Panc1 (cell line): ENCODE data around the gene GFAP. TPM values are rescaled to one million over a fixed set of nuclear protein-coding genes. Genes with fewer than 3 reads are reported as not detected.

Source experiments
- ATAC-seq: fragments of 200-7000 bp; cut with Tn5 transposase; 2 replicates; pipeline ENCODE4 v1.9.1; 2020; ENCODE audit warnings: mild to moderate bottlenecking, moderate library complexity
- BruUV-seq: library from RNA; stranded (reverse); fragments of 400-500 nt; replicated peaks from 2 replicates; lab custom pipeline; 2021; lab: Mats Ljungman, UMichigan
- CTCF ChIA-PET: fragments of 300-600 bp; sonication (Branson Sonifier 250); formaldehyde crosslinking; loops from one replicate; lab custom pipeline; 2022; ENCODE audit warnings: antibody characterized with exemption; lab: Charles Lee
- POLR2A ChIA-PET: fragments of 300-600 bp; sonication (Branson Sonifier 250); formaldehyde crosslinking; loops from one replicate; lab custom pipeline; 2022; ENCODE audit warnings: antibody characterized with exemption; lab: Charles Lee
- DNase-seq: peaks from one replicate; pipeline ENCODE4 v3.0.0-alpha.2; 2010; ENCODE audit warnings: low read depth, low spot score
- H3K27ac ChIP-seq: 2 replicates; pipeline ENCODE4 v1.5.1; 2011; ENCODE audit warnings: mild to moderate bottlenecking, low read length, inconsistent platforms
- H3K27me3 ChIP-seq: fragments of 200-500 bp; sonication (Bioruptor generic); 2 replicates; pipeline ENCODE4 v1.6.0; 2014; ENCODE audit warnings: low read length, inconsistent platforms; ENCODE audit not compliant: control insufficient read depth, insufficient read depth
- H3K36me3 ChIP-seq: fragments of 200-500 bp; sonication (Bioruptor generic); 2 replicates; pipeline ENCODE4 v1.5.1; 2014; ENCODE audit warnings: inconsistent platforms, mild to moderate bottlenecking, low read length, moderate library complexity; ENCODE audit not compliant: control insufficient read depth, insufficient read depth
- H3K4me1 ChIP-seq: 2 replicates; pipeline ENCODE4 v1.5.1; 2011; ENCODE audit warnings: inconsistent platforms, mild to moderate bottlenecking, low read length, moderate library complexity; ENCODE audit not compliant: control insufficient read depth, insufficient read depth
- H3K4me3 ChIP-seq, 2 experiments: 2 replicates each; pipeline ENCODE4 v1.5.1; 2011 to 2012; ENCODE audit warnings: low read depth in 2 of 2, low read length in 2 of 2, mild to moderate bottlenecking in 2 of 2, inconsistent platforms in 1 of 2, moderate library complexity in 1 of 2
- H3K9me3 ChIP-seq: fragments of 200-500 bp; sonication (Bioruptor generic); 2 replicates; pipeline ENCODE4 v1.5.1; 2014; ENCODE audit warnings: low read depth, mild to moderate bottlenecking, inconsistent platforms, low read length, moderate library complexity; ENCODE audit not compliant: control insufficient read depth, insufficient read depth
- POLR2AphosphoS5 ChIP-seq: IDR thresholded peaks from 2 replicates; pipeline ENCODE4 v1.6.1; 2012; ENCODE audit warnings: mild to moderate bottlenecking, low read depth, low read length, moderate library complexity
- SIN3A ChIP-seq: IDR thresholded peaks from 2 replicates; pipeline ENCODE4 v1.6.1; 2012; ENCODE audit warnings: low read depth, mild to moderate bottlenecking, low read length, moderate library complexity, borderline replicate concordance; ENCODE audit not compliant: insufficient read depth
- TCF7L2 ChIP-seq: IDR thresholded peaks from 2 replicates; pipeline ENCODE4 v1.6.1; 2011; ENCODE audit warnings: mild to moderate bottlenecking, low read depth, low read length, inconsistent platforms
- in situ Hi-C: cut with HindIII; loops from 2 replicates; pipeline ENCODE4 v1.10.0; 2016; ENCODE audit warnings: low sequenced_read_pairs, low pct_unique_long_range_greater_than_20kb
- intact Hi-C: fragments of 100-400 bp; cut with micrococcal nuclease; formaldehyde crosslinking; loops from one replicate; pipeline ENCODE4 v1.10.0; 2022; ENCODE audit not compliant: unreplicated experiment
- total RNA-seq: library from RNA; stranded (reverse); gene quantifications from one replicate; pipeline ENCODE4 v1.2.1, GENCODE V29; 2021; ENCODE audit not compliant: unreplicated experiment
- TF ChIP-seq, protein P1 (sequence below): fragments of 450-650 bp; IDR thresholded peaks from 2 replicates; pipeline ENCODE4 v1.5.1; 2017; ENCODE audit warnings: mild to moderate bottlenecking
- TF ChIP-seq, protein P2 (sequence below), 2 experiments: IDR thresholded peaks; 2 replicates each; pipeline ENCODE4 v1.6.1; 2011 to 2012; ENCODE audit warnings: low read depth in 2 of 2, control low read depth in 1 of 2, low read length in 1 of 2, mild to moderate bottlenecking in 1 of 2, moderate library complexity in 1 of 2; ENCODE audit not compliant: insufficient read depth in 1 of 2

GFAP gene
- total RNA-seq, 1 experiment from 2014 or later: not detected

DNA sequence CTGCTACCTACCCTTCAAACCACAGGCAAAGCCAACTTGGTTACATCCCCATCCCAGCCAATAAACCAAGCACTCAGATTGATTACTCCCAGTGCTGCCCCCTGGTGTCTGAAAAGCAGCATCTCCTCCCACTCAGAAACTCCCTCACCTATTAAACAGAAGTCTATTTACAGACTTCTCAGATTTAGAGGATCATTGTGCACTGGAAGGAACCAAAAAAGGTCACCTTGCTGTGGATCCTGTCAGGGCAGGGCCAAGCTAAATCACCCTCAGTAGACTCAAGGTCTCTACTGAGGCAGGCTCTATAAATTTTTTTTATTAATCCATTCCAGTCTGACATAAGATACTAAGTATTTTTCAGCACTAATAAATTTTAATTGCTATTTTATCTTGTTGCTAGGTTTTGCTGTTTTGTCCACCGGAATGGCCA lies 50.1 kb downstream of the GFAP start:
- intact Hi-C loops (loop anchor here (5.0 kb wide), 1 partner anchor 88 kb away; no protein-coding TSS in a partner anchor), in situ Hi-C loops (no loop called here)
- TF ChIP-seq POLR2AphosphoS5: no peak
- TF ChIP-seq, protein P1, sequence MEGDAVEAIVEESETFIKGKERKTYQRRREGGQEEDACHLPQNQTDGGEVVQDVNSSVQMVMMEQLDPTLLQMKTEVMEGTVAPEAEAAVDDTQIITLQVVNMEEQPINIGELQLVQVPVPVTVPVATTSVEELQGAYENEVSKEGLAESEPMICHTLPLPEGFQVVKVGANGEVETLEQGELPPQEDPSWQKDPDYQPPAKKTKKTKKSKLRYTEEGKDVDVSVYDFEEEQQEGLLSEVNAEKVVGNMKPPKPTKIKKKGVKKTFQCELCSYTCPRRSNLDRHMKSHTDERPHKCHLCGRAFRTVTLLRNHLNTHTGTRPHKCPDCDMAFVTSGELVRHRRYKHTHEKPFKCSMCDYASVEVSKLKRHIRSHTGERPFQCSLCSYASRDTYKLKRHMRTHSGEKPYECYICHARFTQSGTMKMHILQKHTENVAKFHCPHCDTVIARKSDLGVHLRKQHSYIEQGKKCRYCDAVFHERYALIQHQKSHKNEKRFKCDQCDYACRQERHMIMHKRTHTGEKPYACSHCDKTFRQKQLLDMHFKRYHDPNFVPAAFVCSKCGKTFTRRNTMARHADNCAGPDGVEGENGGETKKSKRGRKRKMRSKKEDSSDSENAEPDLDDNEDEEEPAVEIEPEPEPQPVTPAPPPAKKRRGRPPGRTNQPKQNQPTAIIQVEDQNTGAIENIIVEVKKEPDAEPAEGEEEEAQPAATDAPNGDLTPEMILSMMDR: peak; percentile 82
- H3K4me3 ChIP-seq: no peak overlapping the region
- DNase-seq (peak; percentile 47), ATAC-seq (peak; percentile 83)
- H3K36me3 ChIP-seq: peaks cover 12% of the 10 kb centered on the region
- H3K27ac ChIP-seq: no peak overlapping the region
- CTCF ChIA-PET: interaction anchor here (0.7 to 1.5 kb wide), 2 partner anchors 44 to 86 kb away, joined by 3 to 4 read pairs; no protein-coding TSS in a partner anchor
- H3K27me3 ChIP-seq: no peaks in the 10 kb centered on the region
- no peaks in the 10 kb centered on the region for H3K9me3 ChIP-seq
- BruUV-seq: no TSS peak
- POLR2A ChIA-PET: no interaction called here
- no peaks in the 10 kb centered on the region for H3K4me1 ChIP-seq

DNA sequence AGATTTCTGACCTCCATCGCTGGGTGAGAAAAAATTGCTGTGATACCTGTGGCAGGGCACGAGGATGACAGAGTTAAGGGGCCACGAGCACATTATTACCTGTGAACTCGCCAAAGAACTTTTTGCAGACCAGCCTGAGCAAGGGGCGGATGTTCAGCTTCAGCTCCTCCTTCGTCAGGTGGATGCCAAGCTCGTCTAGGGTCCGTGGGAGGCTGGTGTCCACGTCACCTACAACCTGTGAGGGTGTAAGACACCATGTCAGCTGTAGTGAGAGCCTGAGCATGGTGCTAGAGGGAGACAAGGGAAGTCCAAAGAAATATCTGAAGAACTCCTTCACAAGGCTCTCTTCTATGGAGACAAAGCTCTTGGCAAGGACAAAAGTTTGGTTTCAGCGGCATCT lies 50.5 kb downstream of the GFAP start:
- POLR2A ChIA-PET: no interaction called here
- CTCF ChIA-PET: interaction anchor here (0.7 to 1.5 kb wide), 2 partner anchors 45 to 85 kb away, joined by 3 to 4 read pairs; no protein-coding TSS in a partner anchor
- BruUV-seq: no TSS peak
- intact Hi-C loops (loop anchor here (5.0 kb wide), 1 partner anchor 88 kb away; no protein-coding TSS in a partner anchor), in situ Hi-C loops (no loop called here)
- Histone ChIP-seq H3K4me3 (no peak overlapping the region), H3K9me3 (no peaks in the 10 kb centered on the region), H3K4me1 (no peaks in the 10 kb centered on the region), H3K36me3 (peaks cover 14% of the 10 kb centered on the region), H3K27me3 (no peaks in the 10 kb centered on the region), H3K27ac (no peak overlapping the region)
- no peak for TF ChIP-seq POLR2AphosphoS5
- no peak for TF ChIP-seq SIN3A
- TF ChIP-seq, protein P1: no peak
- TF ChIP-seq, protein P2, sequence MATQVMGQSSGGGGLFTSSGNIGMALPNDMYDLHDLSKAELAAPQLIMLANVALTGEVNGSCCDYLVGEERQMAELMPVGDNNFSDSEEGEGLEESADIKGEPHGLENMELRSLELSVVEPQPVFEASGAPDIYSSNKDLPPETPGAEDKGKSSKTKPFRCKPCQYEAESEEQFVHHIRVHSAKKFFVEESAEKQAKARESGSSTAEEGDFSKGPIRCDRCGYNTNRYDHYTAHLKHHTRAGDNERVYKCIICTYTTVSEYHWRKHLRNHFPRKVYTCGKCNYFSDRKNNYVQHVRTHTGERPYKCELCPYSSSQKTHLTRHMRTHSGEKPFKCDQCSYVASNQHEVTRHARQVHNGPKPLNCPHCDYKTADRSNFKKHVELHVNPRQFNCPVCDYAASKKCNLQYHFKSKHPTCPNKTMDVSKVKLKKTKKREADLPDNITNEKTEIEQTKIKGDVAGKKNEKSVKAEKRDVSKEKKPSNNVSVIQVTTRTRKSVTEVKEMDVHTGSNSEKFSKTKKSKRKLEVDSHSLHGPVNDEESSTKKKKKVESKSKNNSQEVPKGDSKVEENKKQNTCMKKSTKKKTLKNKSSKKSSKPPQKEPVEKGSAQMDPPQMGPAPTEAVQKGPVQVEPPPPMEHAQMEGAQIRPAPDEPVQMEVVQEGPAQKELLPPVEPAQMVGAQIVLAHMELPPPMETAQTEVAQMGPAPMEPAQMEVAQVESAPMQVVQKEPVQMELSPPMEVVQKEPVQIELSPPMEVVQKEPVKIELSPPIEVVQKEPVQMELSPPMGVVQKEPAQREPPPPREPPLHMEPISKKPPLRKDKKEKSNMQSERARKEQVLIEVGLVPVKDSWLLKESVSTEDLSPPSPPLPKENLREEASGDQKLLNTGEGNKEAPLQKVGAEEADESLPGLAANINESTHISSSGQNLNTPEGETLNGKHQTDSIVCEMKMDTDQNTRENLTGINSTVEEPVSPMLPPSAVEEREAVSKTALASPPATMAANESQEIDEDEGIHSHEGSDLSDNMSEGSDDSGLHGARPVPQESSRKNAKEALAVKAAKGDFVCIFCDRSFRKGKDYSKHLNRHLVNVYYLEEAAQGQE (IDR thresholded peaks at IDR 0.05; ENCODE audit: insufficient read depth in 1 of 2, low read depth in 2 of 2, low read length in 1 of 2): no peak
- TF ChIP-seq TCF7L2: no peak
- no peak for DNase-seq
- peak; percentile 42; the same call in 1 of the 2 replicates for ATAC-seq
